ENCODE results near the gene TAT.
A peak's percentile ranks its signal among the peaks of the same experiment; 100 is the strongest.

GRCh38 chr16:71565812-71566700, 10.8 kb downstream of the TAT start:
- no peak for TF ChIP-seq CTCF (IDR thresholded peaks at IDR 0.05)
- peak; percentile 36 for TF ChIP-seq POLR2A (IDR thresholded peaks at IDR 0.05)

Data from right lobe of liver (tissue), 4 donors.